ENCODE measurements around the gene RPP30. TPM values are rescaled to one million over a fixed set of nuclear protein-coding genes. Genes with fewer than 3 reads are reported as not detected.

Gene RPP30
- total and polyA plus RNA-seq, 2 experiments from 2014 or later, result 31.3 to 54.6 TPM

GRCh38 chr10:90935581-90936275 is 64.0 kb downstream of the RPP30 start:
- Histone ChIP-seq H3K9me3 (ENCODE audit: low read depth) (no peaks in the 10 kb centered on the region), H3K4me2 (ENCODE audit: unreplicated experiment) (peak overlapping the region; percentile 49), H3K4me3 (no peak overlapping the region), H3K36me3 (ENCODE audit: low read depth) (no peaks in the 10 kb centered on the region), H3K27ac (no peak overlapping the region), H3K27me3 (replicated peaks; ENCODE audit: insufficient read depth) (no peaks in the 10 kb centered on the region), H3K4me1 (ENCODE audit: insufficient read depth) (peaks cover 31% of the 10 kb centered on the region), H3K9ac (no peak overlapping the region), H3K9me2 (ENCODE audit: insufficient read depth) (no peaks in the 10 kb centered on the region), H4K20me1 (ENCODE audit: insufficient read depth) (no peaks in the 10 kb centered on the region), H3K79me2 (ENCODE audit: insufficient read depth) (no peaks in the 10 kb centered on the region), H3F3A (ENCODE audit: insufficient read depth) (peaks cover 27% of the 10 kb centered on the region), H2AFZ (peak overlapping the region; percentile 57)
- DNase-seq, result no peak
- in situ Hi-C loops (cut with MboI), result no loop called here
- 50 to 56% methylated on average over 5 of the region's 5 CpGs for WGBS, 2 experiments (ENCODE audit: low coverage in 1 of 2, low lambda C conversion rate in 2 of 2, missing lambda C conversion rate in 2 of 2)
- TF ChIP-seq EZH2phosphoT487 (IDR thresholded peaks at IDR 0.05; ENCODE audit: insufficient read depth, low read depth) (no peak), EZH2 (IDR thresholded peaks at IDR 0.05; ENCODE audit: insufficient read depth, poor library complexity, severe bottlenecking) (no peak)

DNA sequence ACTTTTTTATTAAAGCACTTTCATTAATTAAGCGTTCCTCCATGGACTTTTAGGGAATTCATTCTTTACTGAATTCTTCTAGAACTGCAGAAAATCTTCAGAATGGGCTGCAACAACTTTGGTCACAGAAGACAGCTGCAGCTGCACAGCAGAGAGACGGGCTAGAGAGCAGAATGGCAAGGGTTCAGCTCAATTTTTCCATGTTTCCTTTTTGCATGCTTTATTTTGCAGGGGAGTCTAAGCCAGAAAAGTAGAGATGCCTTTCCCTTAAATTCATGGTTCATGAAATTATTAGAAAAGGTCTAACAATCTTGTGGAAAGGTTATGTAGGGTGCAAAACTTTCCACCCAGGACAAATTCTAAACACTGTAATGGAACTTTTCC is 64.5 kb downstream of the RPP30 start:
- Histone ChIP-seq H4K20me1 (ENCODE audit: insufficient read depth) (no peaks in the 10 kb centered on the region), H3K27ac (no peak overlapping the region), H3K4me2 (ENCODE audit: unreplicated experiment) (no peak overlapping the region), H3K9ac (no peak overlapping the region), H3K9me3 (ENCODE audit: low read depth) (no peaks in the 10 kb centered on the region), H3K4me3 (no peak overlapping the region), H3F3A (ENCODE audit: insufficient read depth) (peaks cover 22% of the 10 kb centered on the region), H3K4me1 (ENCODE audit: insufficient read depth) (peaks cover 26% of the 10 kb centered on the region), H3K27me3 (replicated peaks; ENCODE audit: insufficient read depth) (no peaks in the 10 kb centered on the region), H3K79me2 (ENCODE audit: insufficient read depth) (no peaks in the 10 kb centered on the region), H2AFZ (no peak overlapping the region), H3K9me2 (ENCODE audit: insufficient read depth) (no peaks in the 10 kb centered on the region), H3K36me3 (ENCODE audit: low read depth) (no peaks in the 10 kb centered on the region)
- DNase-seq, result no peak
- WGBS, 2 experiments (ENCODE audit: low coverage in 1 of 2, low lambda C conversion rate in 2 of 2, missing lambda C conversion rate in 2 of 2), result 77 to 82% methylated on average over 2 of the region's 2 CpGs
- TF ChIP-seq EZH2phosphoT487 (IDR thresholded peaks at IDR 0.05; ENCODE audit: insufficient read depth, low read depth), result no peak
- TF ChIP-seq EZH2 (IDR thresholded peaks at IDR 0.05; ENCODE audit: insufficient read depth, poor library complexity, severe bottlenecking), result no peak
- in situ Hi-C loops (cut with MboI), result no loop called here

- Histone ChIP-seq H4K20me1 (ENCODE audit: insufficient read depth) (no peaks in the 10 kb centered on the region), H3K9me3 (ENCODE audit: low read depth) (no peaks in the 10 kb centered on the region), H3K27me3 (replicated peaks; ENCODE audit: insufficient read depth) (no peaks in the 10 kb centered on the region), H3K4me2 (ENCODE audit: unreplicated experiment) (no peak overlapping the region), H3K4me3 (no peak overlapping the region), H3K27ac (no peak overlapping the region), H3K9me2 (ENCODE audit: insufficient read depth) (no peaks in the 10 kb centered on the region), H3K79me2 (ENCODE audit: insufficient read depth) (no peaks in the 10 kb centered on the region), H2AFZ (no peak overlapping the region), H3F3A (ENCODE audit: insufficient read depth) (peaks cover 10% of the 10 kb centered on the region; the same call in 1 of the 2 replicates), H3K36me3 (ENCODE audit: low read depth) (no peaks in the 10 kb centered on the region), H3K9ac (no peak overlapping the region), H3K4me1 (ENCODE audit: insufficient read depth) (peaks cover 14% of the 10 kb centered on the region)
- no peak for DNase-seq
- 77 to 85% methylated on average over 8 of the region's 8 CpGs for WGBS, 2 experiments (ENCODE audit: low coverage in 1 of 2, low lambda C conversion rate in 2 of 2, missing lambda C conversion rate in 2 of 2)
- in situ Hi-C loops (cut with MboI), result no loop called here
- TF ChIP-seq EZH2phosphoT487 (IDR thresholded peaks at IDR 0.05; ENCODE audit: insufficient read depth, low read depth) (no peak), EZH2 (IDR thresholded peaks at IDR 0.05; ENCODE audit: insufficient read depth, poor library complexity, severe bottlenecking) (no peak)
Observed at GRCh38 chr10:90937645-90938258, 66.0 kb downstream of the RPP30 start.

- in situ Hi-C loops (cut with MboI), result no loop called here
- no peak overlapping the region for H3K4me2 ChIP-seq (ENCODE audit: unreplicated experiment)
Observed at GRCh38 chr10:90939116-90939515, 67.3 kb downstream of the RPP30 start.

More at GRCh38 chr10:90939116-90939515, 67.3 kb downstream of the RPP30 start:
- Histone ChIP-seq H3F3A (ENCODE audit: insufficient read depth) (peaks cover 10% of the 10 kb centered on the region; the same call in 1 of the 2 replicates), H4K20me1 (ENCODE audit: insufficient read depth) (no peaks in the 10 kb centered on the region), H3K27ac (no peak overlapping the region), H2AFZ (no peak overlapping the region), H3K36me3 (ENCODE audit: low read depth) (no peaks in the 10 kb centered on the region), H3K79me2 (ENCODE audit: insufficient read depth) (no peaks in the 10 kb centered on the region), H3K9ac (no peak overlapping the region), H3K9me3 (ENCODE audit: low read depth) (no peaks in the 10 kb centered on the region), H3K4me1 (ENCODE audit: insufficient read depth) (peaks cover 14% of the 10 kb centered on the region), H3K9me2 (ENCODE audit: insufficient read depth) (no peaks in the 10 kb centered on the region), H3K27me3 (replicated peaks; ENCODE audit: insufficient read depth) (no peaks in the 10 kb centered on the region), H3K4me3 (no peak overlapping the region)
- DNase-seq, result no peak
- WGBS, 2 experiments (ENCODE audit: low coverage in 1 of 2, low lambda C conversion rate in 2 of 2, missing lambda C conversion rate in 2 of 2), result 53 to 55% methylated on average over 1 of the region's 1 CpG
- TF ChIP-seq EZH2phosphoT487 (IDR thresholded peaks at IDR 0.05; ENCODE audit: insufficient read depth, low read depth) (no peak), EZH2 (IDR thresholded peaks at IDR 0.05; ENCODE audit: insufficient read depth, poor library complexity, severe bottlenecking) (no peak)

Data from GM23248 (cell line).